HT1080 (cell line): ENCODE data around the gene CLDN12. TPM values are rescaled to one million over a fixed set of nuclear protein-coding genes. Genes with fewer than 3 reads are reported as not detected.
A peak's percentile ranks its signal among the peaks of the same experiment; 100 is the strongest.

Source experiments
- DNase-seq: peaks from one replicate; pipeline ENCODE4 v3.0.0-alpha.2; 2015; ENCODE audit warnings: low read depth
- polyA plus RNA-seq, 2 experiments: library from polyadenylated mRNA; depleted of rRNA; stranded (reverse); fragments of >200 nt; gene quantifications; 2 replicates each; pipeline ENCODE4 v1.2.3, GENCODE V29; 2015
- total RNA-seq: library from RNA; depleted of rRNA; stranded (reverse); fragments of >200 nt; shearing (Covaris generic); gene quantifications from 2 replicates; pipeline ENCODE4 v1.2.3, GENCODE V29; 2014; rRNA removed

CLDN12 gene
- 27.5 and 43.9 TPM in 2 replicates for total RNA-seq
- polyA plus RNA-seq (2015; cell fraction: cytosol; rRNA removed) = 37.1 and 43.3 TPM in 2 replicates
- 91.1 and 92.6 TPM in 2 replicates for polyA plus RNA-seq (2015; cell fraction: nucleus; rRNA removed)

DNA sequence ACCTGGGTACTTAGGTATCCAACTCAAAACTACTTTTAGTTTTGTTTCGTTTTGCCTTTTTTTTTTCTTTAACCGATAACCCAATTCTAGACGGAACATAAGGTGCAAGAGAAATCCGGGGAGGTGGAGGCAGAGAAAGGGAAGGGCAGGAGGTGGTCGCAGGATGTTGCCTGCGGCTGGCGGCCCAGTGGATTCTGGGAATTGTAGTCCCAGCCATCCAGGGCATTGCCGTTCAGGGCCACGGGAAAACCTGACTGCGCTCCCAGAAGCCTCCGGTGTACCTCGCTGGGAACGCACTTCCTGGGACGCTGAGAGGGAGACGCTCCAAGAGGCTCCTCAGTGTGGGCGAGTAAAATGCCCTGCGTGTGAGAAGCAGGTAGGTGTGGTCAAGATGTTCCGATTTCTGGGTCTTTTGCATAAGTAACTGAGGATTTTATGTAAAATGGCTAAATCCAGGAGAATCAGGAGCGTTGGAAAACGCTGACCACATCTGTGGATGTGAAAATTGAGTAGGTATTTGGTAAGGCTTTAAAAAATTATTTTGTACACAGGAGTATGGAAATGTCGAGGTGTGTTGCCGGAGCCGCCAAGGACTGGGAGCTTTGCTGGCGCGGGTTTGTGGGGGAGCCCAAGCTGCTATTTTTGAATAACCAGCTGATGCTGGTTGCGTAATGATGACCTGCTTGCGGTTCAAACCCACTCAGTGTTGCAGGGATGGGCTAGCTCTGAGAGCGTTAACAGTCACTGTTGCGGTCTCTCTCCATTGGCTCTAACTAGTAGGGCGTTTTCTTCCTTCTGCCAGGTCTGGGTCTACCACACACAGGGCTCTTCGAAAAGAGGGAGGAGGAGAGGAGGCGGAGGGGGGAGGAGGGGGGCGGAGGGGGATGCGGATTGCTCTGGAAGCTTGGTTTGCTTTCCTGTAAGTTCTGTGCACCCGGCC is at the start of gene CLDN12:
Gene CLDN12, plus strand, starts transcription at position 288 of the 940 bp plus-strand sequence. CDS start 9,216 bp downstream, outside the sequence.
- peak; percentile 97 for DNase-seq

DNA sequence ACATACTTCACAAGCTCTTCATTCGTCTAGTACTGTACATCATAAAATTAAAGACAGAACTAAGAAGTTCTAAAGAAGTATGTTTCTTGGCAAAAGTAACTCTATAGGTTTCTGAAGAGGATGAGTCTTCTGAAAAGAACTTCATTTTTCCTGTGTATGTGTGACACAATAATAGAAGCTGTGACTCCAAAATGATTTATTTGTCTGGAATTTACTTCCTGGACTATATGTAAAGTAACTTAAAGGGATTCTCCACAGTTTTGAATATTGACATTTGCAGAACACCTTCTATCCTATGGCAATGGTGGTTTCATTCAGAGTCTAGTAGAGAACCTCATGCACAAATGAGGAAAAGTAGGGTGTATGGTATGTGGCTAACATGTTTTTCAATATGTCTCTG is 19.8 kb upstream of the CLDN12 start:
- peak; percentile 78 for DNase-seq

GRCh38 chr7:90383861-90384260 is 19.4 kb upstream of the CLDN12 start:
- DNase-seq = peak; percentile 50

- DNase-seq = peak; percentile 18
Observed at GRCh38 chr7:90384433-90384832, 18.8 kb upstream of the CLDN12 start.

- no peak for DNase-seq
Observed at GRCh38 chr7:90387470-90388240, 15.6 kb upstream of the CLDN12 start.

- no peak for DNase-seq
Observed at GRCh38 chr7:90390926-90391325, 12.3 kb upstream of the CLDN12 start.

DNA sequence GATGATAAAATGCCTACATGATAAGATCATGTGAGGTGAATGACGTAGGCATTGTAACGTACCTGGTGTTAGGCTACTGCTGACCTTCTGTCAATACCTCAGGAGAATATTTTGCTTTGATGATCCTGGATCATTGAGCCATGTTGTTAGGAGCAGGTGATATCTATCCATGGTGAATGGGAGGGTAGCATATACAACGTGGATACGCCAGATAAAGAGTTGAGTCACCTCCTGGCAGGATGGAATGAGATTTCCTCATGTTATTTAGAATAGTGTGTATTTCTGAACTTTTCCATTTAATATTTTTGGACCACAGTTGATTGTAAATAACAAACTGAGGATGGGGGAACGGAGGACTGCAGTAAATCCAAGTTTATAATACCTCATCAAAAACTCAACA is 11.8 kb upstream of the CLDN12 start:
- no peak for DNase-seq

GRCh38 chr7:90396420-90396819 is 6.8 kb upstream of the CLDN12 start:
- no peak for DNase-seq

DNA sequence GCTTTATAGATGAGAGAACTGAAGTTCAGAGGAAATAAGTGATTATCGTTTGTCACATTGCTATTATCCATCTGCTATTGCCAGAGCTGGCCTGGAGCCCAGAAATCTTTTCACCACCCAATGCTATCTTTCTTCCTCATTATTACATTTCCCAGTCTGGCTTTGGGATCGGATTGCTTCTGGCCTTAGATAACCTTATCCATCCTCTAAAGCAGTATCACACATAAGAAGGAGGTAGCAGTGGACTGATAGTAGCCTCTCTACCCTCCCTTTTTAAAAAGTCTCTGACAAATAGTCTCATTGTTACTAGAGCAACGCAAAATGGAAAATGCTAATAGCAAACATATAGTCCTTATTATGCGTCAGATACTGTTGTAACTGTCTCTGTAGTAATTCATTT is 1.3 kb upstream of the CLDN12 start:
- no peak for DNase-seq

GRCh38 chr7:90402785-90403173 is 482 bp upstream of the CLDN12 start:
- no peak for DNase-seq

- DNase-seq = peak; percentile 38
Observed at GRCh38 chr7:90404777-90405176, 1.5 kb downstream of the CLDN12 start.

GRCh38 chr7:90407484-90407821 is 4.2 kb downstream of the CLDN12 start:
- DNase-seq = no peak

GRCh38 chr7:90408142-90408541 is 4.9 kb downstream of the CLDN12 start:
- no peak for DNase-seq

GRCh38 chr7:90409667-90410066 is 6.4 kb downstream of the CLDN12 start:
- DNase-seq = no peak

- peak; percentile 47 for DNase-seq
Observed at GRCh38 chr7:90411510-90411909, 8.2 kb downstream of the CLDN12 start.

DNA sequence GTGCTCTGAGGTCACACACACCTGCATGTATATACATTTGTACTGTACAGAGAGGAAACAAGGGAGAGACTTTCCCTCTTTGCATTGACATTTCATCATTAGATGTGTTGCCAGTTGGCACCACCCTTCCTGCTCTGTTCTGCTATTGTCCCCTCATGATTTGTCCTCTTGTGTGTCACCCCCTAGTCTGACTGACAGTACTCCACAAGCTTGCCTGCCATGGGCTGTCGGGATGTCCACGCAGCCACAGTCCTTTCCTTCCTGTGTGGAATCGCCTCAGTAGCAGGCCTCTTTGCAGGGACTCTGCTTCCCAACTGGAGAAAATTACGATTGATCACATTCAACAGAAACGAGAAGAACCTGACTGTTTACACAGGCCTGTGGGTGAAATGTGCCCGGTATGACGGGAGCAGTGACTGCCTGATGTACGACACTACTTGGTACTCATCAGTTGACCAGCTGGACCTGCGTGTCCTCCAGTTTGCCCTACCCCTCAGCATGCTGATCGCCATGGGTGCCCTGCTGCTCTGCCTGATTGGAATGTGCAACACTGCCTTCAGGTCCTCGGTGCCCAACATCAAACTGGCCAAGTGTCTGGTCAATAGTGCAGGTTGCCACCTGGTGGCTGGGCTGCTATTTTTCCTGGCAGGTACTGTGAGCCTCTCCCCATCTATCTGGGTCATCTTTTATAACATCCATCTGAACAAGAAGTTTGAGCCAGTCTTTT is 9.4 kb downstream of the CLDN12 start:
- DNase-seq = peak; percentile 20

- no peak for DNase-seq
Observed at GRCh38 chr7:90413185-90413528, 9.9 kb downstream of the CLDN12 start.

GRCh38 chr7:90421651-90422050 is 18.4 kb downstream of the CLDN12 start:
- DNase-seq = no peak

GRCh38 chr7:90424720-90425119 is 21.5 kb downstream of the CLDN12 start:
- no peak for DNase-seq

DNA sequence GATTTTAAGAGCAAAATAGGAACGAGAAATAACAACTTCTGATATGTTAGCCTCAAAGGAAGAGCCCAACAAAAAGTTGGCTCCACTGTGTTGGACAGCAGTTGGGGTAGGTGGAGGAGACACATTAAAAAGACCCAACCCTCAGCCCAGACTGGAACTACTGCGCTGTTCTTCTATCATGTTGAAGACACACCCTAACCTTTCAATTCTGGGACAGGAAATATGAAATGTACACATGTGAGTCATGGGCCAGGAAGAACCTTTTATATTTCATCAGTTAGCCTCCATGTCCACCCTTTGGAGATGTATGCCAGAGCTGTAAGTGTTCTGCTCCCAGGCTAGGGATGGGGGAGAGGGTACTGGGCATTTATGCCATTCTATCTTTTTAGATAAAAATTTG is 22.1 kb downstream of the CLDN12 start:
- peak; percentile 68 for DNase-seq

DNA sequence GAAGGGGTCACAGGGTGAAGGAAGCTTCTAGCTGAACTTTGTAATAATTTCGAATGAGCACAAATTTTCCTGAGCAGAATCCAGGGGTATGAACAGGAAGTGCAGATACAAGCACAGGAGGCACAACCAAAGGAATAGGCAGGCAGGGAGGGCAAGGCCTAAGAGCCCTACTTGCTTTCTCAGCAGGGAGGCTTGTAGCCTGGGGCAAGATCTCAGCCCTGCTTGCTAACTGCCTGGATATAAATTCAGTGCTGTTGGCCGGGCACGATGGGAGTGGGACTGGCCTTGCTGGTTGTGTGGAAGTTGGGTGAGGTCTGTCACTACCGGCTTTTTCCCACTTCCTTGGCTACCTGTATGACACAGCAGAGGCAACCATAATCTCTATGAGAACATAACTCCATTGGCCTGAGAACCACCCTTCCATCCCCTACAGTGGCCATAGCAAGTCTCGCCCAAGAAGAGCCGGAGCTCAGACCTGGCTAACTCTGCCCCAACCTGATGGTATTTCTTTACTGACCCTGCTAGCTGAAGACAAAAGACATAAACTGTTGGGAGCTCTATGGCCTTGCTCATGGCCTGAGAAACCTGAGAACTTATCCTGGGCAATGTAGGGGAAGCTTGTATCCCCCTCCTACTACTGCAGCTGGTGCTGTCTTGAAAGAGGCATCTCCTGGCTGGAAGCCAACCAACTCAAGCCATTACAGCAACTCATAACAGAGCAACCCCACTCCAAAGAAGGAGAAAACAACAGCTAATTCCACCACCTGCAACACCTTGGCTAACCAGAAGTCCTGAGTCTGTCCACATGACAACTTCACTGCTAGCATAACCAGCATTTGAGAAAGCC is 27.6 kb downstream of the CLDN12 start:
- no peak for DNase-seq
